NOMO-1 (cell line): ENCODE measurements around the gene GNAI3.

ENCODE experiments used
- DNase-seq, 2 experiments: peaks; one replicate each; lab custom pipeline; 2025; ENCODE audit not compliant: unreplicated experiment in 2 of 2; lab: John Stamatoyannopoulos, UW

GNAI3 gene

GRCh38 chr1:109622137-109622892, 73.9 kb downstream of the GNAI3 start:
- DNase-seq: no peak

- DNase-seq: no peak
These were observed 74.5 kb downstream of the GNAI3 start for GRCh38 chr1:109622895-109623294.

GRCh38 chr1:109623601-109624161, 75.3 kb downstream of the GNAI3 start:
- DNase-seq: no peak

- DNase-seq: peak; percentile 16 to 25
These were observed 76.0 kb downstream of the GNAI3 start for GRCh38 chr1:109624201-109625010.

- DNase-seq: no peak
These were observed 76.8 kb downstream of the GNAI3 start for GRCh38 chr1:109625176-109625575.

- no peak for DNase-seq
These were observed 77.5 kb downstream of the GNAI3 start for GRCh38 chr1:109625601-109626560.

GRCh38 chr1:109626682-109627408, 78.4 kb downstream of the GNAI3 start:
- DNase-seq: no peak

- no peak for DNase-seq
These were observed 79.4 kb downstream of the GNAI3 start for GRCh38 chr1:109627692-109628399.

- DNase-seq: no peak
These were observed 80.3 kb downstream of the GNAI3 start for GRCh38 chr1:109628540-109629321.

GRCh38 chr1:109629372-109630030, 81.1 kb downstream of the GNAI3 start:
- no peak for DNase-seq

GRCh38 chr1:109630081-109630897, 81.9 kb downstream of the GNAI3 start:
- DNase-seq: no peak

- DNase-seq: no peak
These were observed 82.6 kb downstream of the GNAI3 start for GRCh38 chr1:109630898-109631512.

GRCh38 chr1:109631513-109632505, 83.4 kb downstream of the GNAI3 start:
- DNase-seq: no peak

- no peak for DNase-seq
These were observed 84.4 kb downstream of the GNAI3 start for GRCh38 chr1:109632671-109633346.

- no peak for DNase-seq
These were observed 85.9 kb downstream of the GNAI3 start for GRCh38 chr1:109634292-109634691.
